OCI-LY3 (cell line): ENCODE data around the gene NCF1.
"Not testable (repeated sequence)": the region's sequence is repeated elsewhere in the genome, so short reads cannot be mapped to it uniquely, and the experiment has no call there.

ENCODE experiments used
- CTCF ChIP-seq: fragments of 200-600, 300-600 bp; sonication (generic); IDR thresholded peaks from 2 replicates; pipeline ENCODE4 v1.5.1; 2014; ENCODE audit warnings: antibody characterized with exemption, low read length, low read depth
- EZH2phosphoT487 ChIP-seq: fragments of 200-600 bp; shearing (Covaris generic); IDR thresholded peaks from 2 replicates; pipeline ENCODE4 v1.6.1; 2018; ENCODE audit warnings: antibody characterized with exemption, mixed run types, low read depth

DNA sequence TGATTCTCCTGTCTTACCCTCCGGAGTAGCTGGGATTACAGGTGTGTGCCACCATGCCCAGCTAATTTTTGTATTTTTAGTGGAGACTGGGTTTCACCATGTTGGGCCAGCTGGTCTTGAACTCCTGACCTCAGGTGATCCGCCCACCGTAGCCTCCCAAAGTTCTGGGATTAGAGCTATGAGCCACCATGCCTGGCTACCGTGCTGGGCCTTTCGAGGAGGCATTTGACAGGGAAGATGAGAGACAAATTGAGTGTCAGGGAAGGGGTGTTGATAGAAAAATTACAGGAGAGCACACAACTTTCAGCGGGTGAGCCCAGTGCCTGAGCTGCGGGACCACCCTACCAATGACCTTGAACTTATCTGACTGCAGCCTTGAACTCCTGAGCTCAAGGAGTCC, 3.7 kb upstream of the NCF1 start:
- TF ChIP-seq CTCF, EZH2phosphoT487: not testable (repeated sequence)
